WTC11 (cell line): ENCODE data around the gene PCDHA1. TPM values are rescaled to one million over a fixed set of nuclear protein-coding genes. Genes with fewer than 3 reads are reported as not detected.

ENCODE experiments used
- ATAC-seq: fragments of 200-7000 bp; cut with Tn5 transposase; 2 replicates; pipeline ENCODE4 v1.10.0; 2021; ENCODE audit warnings: mild to moderate bottlenecking, moderate library complexity
- CTCF ChIA-PET: fragments of 300-600 bp; sonication (Branson Sonifier 250); formaldehyde crosslinking; loops from one replicate; lab custom pipeline; 2021; ENCODE audit warnings: antibody characterized with exemption; lab: Charles Lee
- POLR2A ChIA-PET: fragments of 350-600 bp; sonication (Branson Sonifier 250); formaldehyde crosslinking; loops from one replicate; lab custom pipeline; 2021; ENCODE audit warnings: antibody characterized with exemption; lab: Charles Lee
- DNase-seq: peaks from one replicate; pipeline ENCODE4 v3.0.0; 2021; ENCODE audit warnings: low spot score
- H3K27ac Mint-ChIP-seq: 2 replicates; pipeline ENCODE4 v1.8.0; 2021; ENCODE audit warnings: mixed read lengths
- H3K27me3 Mint-ChIP-seq: 2 replicates; pipeline ENCODE4 v1.8.0; 2021; ENCODE audit warnings: low read depth, mild to moderate bottlenecking, moderate library complexity, mixed read lengths
- H3K36me3 Mint-ChIP-seq: 2 replicates; pipeline ENCODE4 v1.8.0; 2021; ENCODE audit warnings: mixed read lengths
- H3K4me1 Mint-ChIP-seq: 2 replicates; pipeline ENCODE4 v1.8.0; 2022; ENCODE audit warnings: mixed read lengths
- H3K4me3 Mint-ChIP-seq: 2 replicates; pipeline ENCODE4 v1.8.0; 2021; ENCODE audit warnings: mild to moderate bottlenecking, moderate library complexity, mixed read lengths
- H3K9me3 Mint-ChIP-seq: 2 replicates; pipeline ENCODE4 v1.8.0; 2021; ENCODE audit warnings: mixed read lengths
- ARID4B ChIP-seq: sonication (generic); formaldehyde crosslinking; IDR thresholded peaks from 2 replicates; pipeline ENCODE4 v1.8.0; 2023; ENCODE audit warnings: missing genetic modification reagents, mild to moderate bottlenecking, borderline replicate concordance
- CBFB ChIP-seq: sonication (generic); formaldehyde crosslinking; IDR thresholded peaks from 2 replicates; pipeline ENCODE4 v1.8.1; 2022; ENCODE audit warnings: mild to moderate bottlenecking, low read depth, missing genetic modification reagents
- GRHL2 ChIP-seq: fragments of 250-450 bp; sonication (Bioruptor Pico); IDR thresholded peaks from 2 replicates; pipeline ENCODE4 v1.8.0; 2022; ENCODE audit warnings: mild to moderate bottlenecking, moderate library complexity; ENCODE audit not compliant: insufficient replicate concordance, severe bottlenecking
- NR1H2 ChIP-seq: sonication (generic); formaldehyde crosslinking; IDR thresholded peaks from 2 replicates; pipeline ENCODE4 v1.9.0; 2021; ENCODE audit warnings: mild to moderate bottlenecking, moderate library complexity, missing genetic modification reagents
- TCF7 ChIP-seq: sonication (generic); formaldehyde crosslinking; IDR thresholded peaks from 2 replicates; pipeline ENCODE4 v1.8.0; 2022; ENCODE audit warnings: mild to moderate bottlenecking, low read depth, missing genetic modification reagents, moderate library complexity
- ZNF219 ChIP-seq: sonication (generic); formaldehyde crosslinking; IDR thresholded peaks from 2 replicates; pipeline ENCODE4 v1.8.0; 2023; ENCODE audit warnings: missing genetic modification reagents, mild to moderate bottlenecking, borderline replicate concordance
- ZNF263 ChIP-seq: sonication (generic); formaldehyde crosslinking; IDR thresholded peaks from 2 replicates; pipeline ENCODE4 v1.8.1; 2022; ENCODE audit warnings: low read depth, mild to moderate bottlenecking, moderate library complexity, missing genetic modification reagents
- ZNF317 ChIP-seq: sonication (generic); formaldehyde crosslinking; IDR thresholded peaks from 2 replicates; pipeline ENCODE4 v1.8.1; 2023; ENCODE audit warnings: low read depth, mild to moderate bottlenecking, moderate library complexity, missing genetic modification reagents, borderline replicate concordance
- ZNF416 ChIP-seq: fragments of 250-450 bp; sonication (Bioruptor Pico); IDR thresholded peaks from 2 replicates; pipeline ENCODE4 v1.9.0; 2021; ENCODE audit warnings: mild to moderate bottlenecking, inconsistent platforms
- total RNA-seq: library from RNA; stranded (reverse); gene quantifications from 3 replicates; pipeline ENCODE4 v1.2.3, GENCODE V29; 2021
- TF ChIP-seq, protein P1 (sequence below): fragments of 250-450 bp; sonication (Bioruptor Pico); conservative IDR thresholded peaks from 2 replicates; pipeline ENCODE4 v1.9.0; 2021; ENCODE audit warnings: mild to moderate bottlenecking
- TF ChIP-seq, protein P2 (sequence below): sonication (generic); formaldehyde crosslinking; conservative IDR thresholded peaks from 2 replicates; pipeline ENCODE4 v1.8.1; 2022; ENCODE audit warnings: mild to moderate bottlenecking, missing genetic modification reagents
- TF ChIP-seq, protein P3 (sequence below): sonication (generic); formaldehyde crosslinking; IDR thresholded peaks from 2 replicates; pipeline ENCODE4 v1.8.1; 2023; ENCODE audit warnings: mild to moderate bottlenecking, moderate library complexity, missing genetic modification reagents
- TF ChIP-seq, protein P4 (sequence below): fragments of 250-450 bp; sonication (Bioruptor Pico); IDR thresholded peaks from 2 replicates; pipeline ENCODE4 v1.9.0; 2021; ENCODE audit warnings: mild to moderate bottlenecking

PCDHA1 gene
- total RNA-seq, 1 experiment from 2014 or later: 2.4 TPM

GRCh38 chr5:141041427-141041785 is 255.5 kb downstream of the PCDHA1 start:
- no peaks in the 10 kb centered on the region for H3K9me3 Mint-ChIP-seq

More at GRCh38 chr5:141041427-141041785, 255.5 kb downstream of the PCDHA1 start:
- CTCF ChIA-PET: interaction anchor here (0.6 to 3.9 kb wide), 17 partner anchors 10 to 255 kb away, joined by 3 to 243 read pairs (median 36); partner anchors contain the start of genes PCDHA1, PCDHA10, PCDHA11 and PCDHA12
- DNase-seq (no peak), ATAC-seq (no peak)
- H3K4me3 Mint-ChIP-seq: no peak overlapping the region
- no peaks in the 10 kb centered on the region for H3K36me3 Mint-ChIP-seq
- peaks cover 8% of the 10 kb centered on the region for H3K27me3 Mint-ChIP-seq
- H3K27ac Mint-ChIP-seq: no peak overlapping the region
- peaks cover 4% of the 10 kb centered on the region for H3K4me1 Mint-ChIP-seq
- TF ChIP-seq, protein P1, sequence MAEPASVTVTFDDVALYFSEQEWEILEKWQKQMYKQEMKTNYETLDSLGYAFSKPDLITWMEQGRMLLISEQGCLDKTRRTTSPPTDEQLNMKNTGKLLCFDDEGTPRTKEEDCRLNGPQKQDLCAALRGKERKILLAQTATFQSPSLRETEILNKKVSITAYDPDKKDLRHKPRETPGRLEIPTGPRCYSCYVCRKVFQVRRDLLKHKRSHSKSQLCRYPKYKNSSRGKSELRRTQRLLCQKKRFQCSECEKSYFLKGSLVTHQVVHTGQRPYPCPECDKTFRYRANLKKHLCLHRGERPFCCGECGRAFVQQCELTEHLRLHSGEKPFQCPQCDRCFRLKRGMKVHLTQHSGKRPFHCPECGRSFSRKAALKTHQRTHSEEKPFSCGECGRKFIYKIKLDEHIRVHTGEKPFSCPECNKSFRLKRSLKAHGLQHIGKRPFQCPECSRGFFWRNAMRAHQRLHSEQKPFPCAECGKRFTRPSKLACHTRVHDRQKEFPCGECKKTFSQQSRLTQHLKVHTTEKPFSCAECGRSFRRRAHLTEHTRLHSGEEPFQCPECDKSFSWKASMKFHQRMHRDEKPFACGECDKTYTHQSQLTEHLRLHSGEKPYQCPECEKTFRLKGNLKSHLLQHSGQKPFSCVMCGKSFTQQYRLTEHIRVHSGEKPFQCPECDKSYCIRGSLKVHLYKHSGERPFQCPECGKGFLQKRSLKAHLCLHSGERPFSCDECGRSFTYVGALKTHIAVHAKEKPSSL (CRISPR knock-in tag): no peak
- TF ChIP-seq, protein P2, sequence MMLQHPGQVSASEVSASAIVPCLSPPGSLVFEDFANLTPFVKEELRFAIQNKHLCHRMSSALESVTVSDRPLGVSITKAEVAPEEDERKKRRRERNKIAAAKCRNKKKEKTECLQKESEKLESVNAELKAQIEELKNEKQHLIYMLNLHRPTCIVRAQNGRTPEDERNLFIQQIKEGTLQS (CRISPR knock-in tag): no peak
- TF ChIP-seq, protein P3, sequence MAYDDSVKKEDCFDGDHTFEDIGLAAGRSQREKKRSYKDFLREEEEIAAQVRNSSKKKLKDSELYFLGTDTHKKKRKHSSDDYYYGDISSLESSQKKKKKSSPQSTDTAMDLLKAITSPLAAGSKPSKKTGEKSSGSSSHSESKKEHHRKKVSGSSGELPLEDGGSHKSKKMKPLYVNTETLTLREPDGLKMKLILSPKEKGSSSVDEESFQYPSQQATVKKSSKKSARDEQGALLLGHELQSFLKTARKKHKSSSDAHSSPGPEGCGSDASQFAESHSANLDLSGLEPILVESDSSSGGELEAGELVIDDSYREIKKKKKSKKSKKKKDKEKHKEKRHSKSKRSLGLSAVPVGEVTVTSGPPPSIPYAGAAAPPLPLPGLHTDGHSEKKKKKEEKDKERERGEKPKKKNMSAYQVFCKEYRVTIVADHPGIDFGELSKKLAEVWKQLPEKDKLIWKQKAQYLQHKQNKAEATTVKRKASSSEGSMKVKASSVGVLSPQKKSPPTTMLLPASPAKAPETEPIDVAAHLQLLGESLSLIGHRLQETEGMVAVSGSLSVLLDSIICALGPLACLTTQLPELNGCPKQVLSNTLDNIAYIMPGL: no peak
- no peak for TF ChIP-seq TCF7 (CRISPR knock-in tag)
- TF ChIP-seq ZNF219 (CRISPR knock-in tag): no peak
- no peak for TF ChIP-seq ZNF416 (CRISPR knock-in tag)
- no peak for TF ChIP-seq ARID4B (CRISPR knock-in tag)
- no peak for TF ChIP-seq ZNF317 (CRISPR knock-in tag)
- TF ChIP-seq ZNF263 (CRISPR knock-in tag): no peak
- TF ChIP-seq GRHL2 (CRISPR knock-in tag): no peak
- TF ChIP-seq CBFB (CRISPR knock-in tag): no peak
- no peak for TF ChIP-seq NR1H2 (CRISPR knock-in tag)
- TF ChIP-seq, protein P4, sequence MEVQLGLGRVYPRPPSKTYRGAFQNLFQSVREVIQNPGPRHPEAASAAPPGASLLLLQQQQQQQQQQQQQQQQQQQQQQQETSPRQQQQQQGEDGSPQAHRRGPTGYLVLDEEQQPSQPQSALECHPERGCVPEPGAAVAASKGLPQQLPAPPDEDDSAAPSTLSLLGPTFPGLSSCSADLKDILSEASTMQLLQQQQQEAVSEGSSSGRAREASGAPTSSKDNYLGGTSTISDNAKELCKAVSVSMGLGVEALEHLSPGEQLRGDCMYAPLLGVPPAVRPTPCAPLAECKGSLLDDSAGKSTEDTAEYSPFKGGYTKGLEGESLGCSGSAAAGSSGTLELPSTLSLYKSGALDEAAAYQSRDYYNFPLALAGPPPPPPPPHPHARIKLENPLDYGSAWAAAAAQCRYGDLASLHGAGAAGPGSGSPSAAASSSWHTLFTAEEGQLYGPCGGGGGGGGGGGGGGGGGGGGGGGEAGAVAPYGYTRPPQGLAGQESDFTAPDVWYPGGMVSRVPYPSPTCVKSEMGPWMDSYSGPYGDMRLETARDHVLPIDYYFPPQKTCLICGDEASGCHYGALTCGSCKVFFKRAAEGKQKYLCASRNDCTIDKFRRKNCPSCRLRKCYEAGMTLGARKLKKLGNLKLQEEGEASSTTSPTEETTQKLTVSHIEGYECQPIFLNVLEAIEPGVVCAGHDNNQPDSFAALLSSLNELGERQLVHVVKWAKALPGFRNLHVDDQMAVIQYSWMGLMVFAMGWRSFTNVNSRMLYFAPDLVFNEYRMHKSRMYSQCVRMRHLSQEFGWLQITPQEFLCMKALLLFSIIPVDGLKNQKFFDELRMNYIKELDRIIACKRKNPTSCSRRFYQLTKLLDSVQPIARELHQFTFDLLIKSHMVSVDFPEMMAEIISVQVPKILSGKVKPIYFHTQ (CRISPR knock-in tag): no peak
- POLR2A ChIA-PET: interaction anchor here (1.5 to 3.0 kb wide), 5 partner anchors 75 to 172 kb away, joined by 3 to 50 read pairs (median 13); partner anchors contain the start of genes PCDHA11, PCDHA12, PCDHAC1 and PCDHAC2
